ENCODE results near the gene DYNLT2. TPM values are rescaled to one million over a fixed set of nuclear protein-coding genes. Genes with fewer than 3 reads are reported as not detected.
A peak's percentile ranks its signal among the peaks of the same experiment; 100 is the strongest.
"Not testable (repeated sequence)": the region's sequence is repeated elsewhere in the genome, so short reads cannot be mapped to it uniquely, and the experiment has no call there.

The DYNLT2 gene
- total and polyA plus RNA-seq, 2 donors (not counting 1 experiment from before 2014, with no cell fraction given) = 0.49 to 0.83 TPM

DNA sequence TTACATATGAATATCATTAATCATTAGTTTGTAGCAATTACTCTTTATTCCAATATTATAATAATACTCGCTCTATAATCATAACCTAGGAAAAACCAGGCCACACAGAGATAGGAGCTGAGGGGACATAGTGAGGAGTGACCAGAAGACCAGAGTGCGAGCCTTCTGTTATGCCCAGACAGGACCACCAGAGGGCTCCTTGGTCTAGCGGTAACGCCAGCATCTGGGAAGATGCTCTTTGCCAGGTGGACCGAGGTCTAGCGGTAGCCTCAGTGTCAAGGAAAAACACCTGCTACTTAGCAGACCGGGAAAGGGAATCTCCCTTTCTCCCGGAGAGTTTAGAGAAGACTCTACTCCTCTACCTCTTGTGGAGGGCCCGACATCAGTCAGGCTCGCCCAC lies 54.3 kb downstream of the DYNLT2 start:
- H3K4me2 ChIP-seq (ENCODE audit: extremely low read depth, insufficient read depth, low read length); H2AFZ ChIP-seq (ENCODE audit: low read length); H4K20me1 ChIP-seq (ENCODE audit: control insufficient read depth, extremely low read depth, insufficient read depth, low read length); H3K9ac ChIP-seq (ENCODE audit: insufficient read depth, low read length); H3K27ac ChIP-seq (ENCODE audit: insufficient read depth, low read length); H3K4me3 ChIP-seq (replicated peaks in 1 of 4; ENCODE audit: control extremely low read depth in 1 of 4, insufficient read depth in 1 of 4, low read depth in 3 of 4, low read length in 4 of 4); H3K27me3 ChIP-seq (ENCODE audit: control insufficient read depth, insufficient read depth, low read length); H3K4me1 ChIP-seq (ENCODE audit: control insufficient read depth, extremely low read depth, insufficient read depth, low read length); H3K9me3 ChIP-seq (ENCODE audit: control insufficient read depth, insufficient read depth, low read depth, low read length); DNase-seq (ENCODE audit: low read depth in 2 of 2); H3K36me3 ChIP-seq (ENCODE audit: control insufficient read depth, insufficient read depth, low read length): not testable (repeated sequence)
- TF ChIP-seq, protein P1, sequence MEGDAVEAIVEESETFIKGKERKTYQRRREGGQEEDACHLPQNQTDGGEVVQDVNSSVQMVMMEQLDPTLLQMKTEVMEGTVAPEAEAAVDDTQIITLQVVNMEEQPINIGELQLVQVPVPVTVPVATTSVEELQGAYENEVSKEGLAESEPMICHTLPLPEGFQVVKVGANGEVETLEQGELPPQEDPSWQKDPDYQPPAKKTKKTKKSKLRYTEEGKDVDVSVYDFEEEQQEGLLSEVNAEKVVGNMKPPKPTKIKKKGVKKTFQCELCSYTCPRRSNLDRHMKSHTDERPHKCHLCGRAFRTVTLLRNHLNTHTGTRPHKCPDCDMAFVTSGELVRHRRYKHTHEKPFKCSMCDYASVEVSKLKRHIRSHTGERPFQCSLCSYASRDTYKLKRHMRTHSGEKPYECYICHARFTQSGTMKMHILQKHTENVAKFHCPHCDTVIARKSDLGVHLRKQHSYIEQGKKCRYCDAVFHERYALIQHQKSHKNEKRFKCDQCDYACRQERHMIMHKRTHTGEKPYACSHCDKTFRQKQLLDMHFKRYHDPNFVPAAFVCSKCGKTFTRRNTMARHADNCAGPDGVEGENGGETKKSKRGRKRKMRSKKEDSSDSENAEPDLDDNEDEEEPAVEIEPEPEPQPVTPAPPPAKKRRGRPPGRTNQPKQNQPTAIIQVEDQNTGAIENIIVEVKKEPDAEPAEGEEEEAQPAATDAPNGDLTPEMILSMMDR (conservative IDR thresholded peaks at IDR 0.05 in 1 of 2, IDR thresholded peaks at IDR 0.05 in 1 of 2; ENCODE audit: low read depth in 1 of 2, low read length in 2 of 2) = peak; percentile 46 to 50
- H3K79me2 ChIP-seq (ENCODE audit: control insufficient read depth, insufficient read depth, low read length) = peaks cover 12% of the 10 kb centered on the region

DNA sequence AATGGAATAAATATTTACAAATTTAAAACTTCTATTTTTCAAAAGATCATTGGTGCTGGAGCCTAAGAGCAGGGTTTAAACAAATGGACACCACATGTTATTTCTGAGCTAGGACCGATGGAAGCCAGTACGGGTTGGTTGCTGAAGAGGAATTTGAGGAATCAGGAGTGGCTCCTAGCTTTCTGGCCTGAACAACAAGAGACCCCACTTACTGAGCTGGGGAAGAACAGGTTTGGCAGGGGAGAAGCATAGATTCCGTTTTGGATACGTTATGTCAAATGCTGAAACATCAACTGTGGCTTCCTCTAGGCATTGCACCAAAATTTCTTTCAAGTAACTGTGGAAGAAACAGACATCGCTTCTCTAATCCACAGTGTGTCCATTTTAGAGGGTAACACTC lies 56.2 kb downstream of the DYNLT2 start:
- TF ChIP-seq, protein P1 (conservative IDR thresholded peaks at IDR 0.05 in 1 of 2, IDR thresholded peaks at IDR 0.05 in 1 of 2; ENCODE audit: low read depth in 1 of 2, low read length in 2 of 2) = no peak
- no peak for TF ChIP-seq EZH2 (IDR thresholded peaks at IDR 0.05; ENCODE audit: low read length, missing control alignments)
- H3K4me1 ChIP-seq (ENCODE audit: control insufficient read depth, extremely low read depth, insufficient read depth, low read length) = no peaks in the 10 kb centered on the region
- no peak overlapping the region for H3K4me2 ChIP-seq (ENCODE audit: extremely low read depth, insufficient read depth, low read length)
- H2AFZ ChIP-seq (ENCODE audit: low read length) = no peak overlapping the region
- H3K27ac ChIP-seq (ENCODE audit: insufficient read depth, low read length) = no peak overlapping the region
- DNase-seq (ENCODE audit: low read depth in 2 of 2) = no peak
- H3K36me3 ChIP-seq (ENCODE audit: control insufficient read depth, insufficient read depth, low read length) = no peaks in the 10 kb centered on the region
- no peaks in the 10 kb centered on the region for H3K9me3 ChIP-seq (ENCODE audit: control insufficient read depth, insufficient read depth, low read depth, low read length)
- H3K79me2 ChIP-seq (ENCODE audit: control insufficient read depth, insufficient read depth, low read length) = peaks cover 5% of the 10 kb centered on the region
- H4K20me1 ChIP-seq (ENCODE audit: control insufficient read depth, extremely low read depth, insufficient read depth, low read length) = no peaks in the 10 kb centered on the region
- no peaks in the 10 kb centered on the region for H3K27me3 ChIP-seq (ENCODE audit: control insufficient read depth, insufficient read depth, low read length)
- no peak overlapping the region for H3K9ac ChIP-seq (ENCODE audit: insufficient read depth, low read length)
- H3K4me3 ChIP-seq (replicated peaks in 1 of 4; ENCODE audit: control extremely low read depth in 1 of 4, insufficient read depth in 1 of 4, low read depth in 3 of 4, low read length in 4 of 4) = no peak overlapping the region

DNA sequence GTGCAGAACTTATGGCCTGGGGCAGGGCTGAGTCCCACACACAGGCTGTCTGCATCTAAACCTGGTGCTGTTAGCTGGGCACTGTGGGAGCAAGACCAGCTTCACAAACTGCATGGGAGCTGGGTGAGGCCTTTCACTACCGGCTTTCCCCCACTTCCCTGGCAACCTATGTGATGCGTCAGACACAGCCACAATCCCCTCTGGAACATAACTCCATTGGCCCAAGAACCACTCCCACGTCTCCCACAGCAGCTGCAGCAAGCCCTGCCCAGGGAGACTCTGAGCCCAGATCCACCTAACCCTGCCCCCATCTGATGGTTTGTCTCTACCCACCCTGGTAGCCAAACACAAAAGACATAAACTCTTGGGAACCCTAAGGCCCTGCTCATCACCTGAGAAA lies 58.9 kb downstream of the DYNLT2 start:
- no peak overlapping the region for H3K9ac ChIP-seq (ENCODE audit: insufficient read depth, low read length)
- no peak overlapping the region for H3K4me3 ChIP-seq (replicated peaks in 1 of 4; ENCODE audit: control extremely low read depth in 1 of 4, insufficient read depth in 1 of 4, low read depth in 3 of 4, low read length in 4 of 4)
- peak in 1 of 2 donors; percentile 29 for DNase-seq (ENCODE audit: low read depth in 2 of 2)
- H2AFZ ChIP-seq (ENCODE audit: low read length) = no peak overlapping the region
- no peaks in the 10 kb centered on the region for H4K20me1 ChIP-seq (ENCODE audit: control insufficient read depth, extremely low read depth, insufficient read depth, low read length)
- H3K27me3 ChIP-seq (ENCODE audit: control insufficient read depth, insufficient read depth, low read length) = no peaks in the 10 kb centered on the region
- H3K79me2 ChIP-seq (ENCODE audit: control insufficient read depth, insufficient read depth, low read length) = no peaks in the 10 kb centered on the region
- no peaks in the 10 kb centered on the region for H3K4me1 ChIP-seq (ENCODE audit: control insufficient read depth, extremely low read depth, insufficient read depth, low read length)
- no peak overlapping the region for H3K4me2 ChIP-seq (ENCODE audit: extremely low read depth, insufficient read depth, low read length)
- no peak overlapping the region for H3K27ac ChIP-seq (ENCODE audit: insufficient read depth, low read length)
- H3K36me3 ChIP-seq (ENCODE audit: control insufficient read depth, insufficient read depth, low read length) = no peaks in the 10 kb centered on the region
- H3K9me3 ChIP-seq (ENCODE audit: control insufficient read depth, insufficient read depth, low read depth, low read length) = no peaks in the 10 kb centered on the region
- TF ChIP-seq, protein P1 (conservative IDR thresholded peaks at IDR 0.05 in 1 of 2, IDR thresholded peaks at IDR 0.05 in 1 of 2; ENCODE audit: low read depth in 1 of 2, low read length in 2 of 2) = no peak
- TF ChIP-seq EZH2 (IDR thresholded peaks at IDR 0.05; ENCODE audit: low read length, missing control alignments) = no peak
